ENCODE results near the gene BCHE. TPM values are rescaled to one million over a fixed set of nuclear protein-coding genes. Genes with fewer than 3 reads are reported as not detected.
"Not testable (repeated sequence)": the region's sequence is repeated elsewhere in the genome, so short reads cannot be mapped to it uniquely, and the experiment has no call there.

The BCHE gene
- total and polyA plus RNA-seq, 4 donors: 1.7 to 47.8 (median 4.3) TPM

DNA sequence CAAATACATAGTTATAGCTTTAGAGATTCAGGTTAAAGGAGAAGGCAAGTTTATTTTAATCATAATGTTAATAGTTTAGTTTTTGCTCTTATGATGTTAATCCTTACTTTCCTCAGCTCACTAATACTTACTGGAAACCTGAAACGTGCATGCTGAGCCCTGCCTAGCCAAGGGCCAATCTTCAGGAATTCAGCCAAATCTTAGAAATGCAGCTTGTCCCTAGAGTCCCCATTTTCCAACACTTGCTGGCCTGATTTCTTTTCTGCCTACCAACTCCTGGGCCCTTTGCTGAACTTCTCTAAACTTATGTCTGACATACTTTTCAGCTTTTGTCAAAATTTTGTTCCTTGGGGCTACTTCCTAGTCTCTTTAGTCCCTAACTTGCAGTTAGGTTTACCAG, 22.8 kb downstream of the BCHE start:
- H3K27ac ChIP-seq (ENCODE audit: low read depth in 1 of 2, low read length in 1 of 2): no peak overlapping the region
- 39 to 49% methylated on average over 1 of the region's 1 CpG for WGBS, 2 donors
- TF ChIP-seq, protein P1, sequence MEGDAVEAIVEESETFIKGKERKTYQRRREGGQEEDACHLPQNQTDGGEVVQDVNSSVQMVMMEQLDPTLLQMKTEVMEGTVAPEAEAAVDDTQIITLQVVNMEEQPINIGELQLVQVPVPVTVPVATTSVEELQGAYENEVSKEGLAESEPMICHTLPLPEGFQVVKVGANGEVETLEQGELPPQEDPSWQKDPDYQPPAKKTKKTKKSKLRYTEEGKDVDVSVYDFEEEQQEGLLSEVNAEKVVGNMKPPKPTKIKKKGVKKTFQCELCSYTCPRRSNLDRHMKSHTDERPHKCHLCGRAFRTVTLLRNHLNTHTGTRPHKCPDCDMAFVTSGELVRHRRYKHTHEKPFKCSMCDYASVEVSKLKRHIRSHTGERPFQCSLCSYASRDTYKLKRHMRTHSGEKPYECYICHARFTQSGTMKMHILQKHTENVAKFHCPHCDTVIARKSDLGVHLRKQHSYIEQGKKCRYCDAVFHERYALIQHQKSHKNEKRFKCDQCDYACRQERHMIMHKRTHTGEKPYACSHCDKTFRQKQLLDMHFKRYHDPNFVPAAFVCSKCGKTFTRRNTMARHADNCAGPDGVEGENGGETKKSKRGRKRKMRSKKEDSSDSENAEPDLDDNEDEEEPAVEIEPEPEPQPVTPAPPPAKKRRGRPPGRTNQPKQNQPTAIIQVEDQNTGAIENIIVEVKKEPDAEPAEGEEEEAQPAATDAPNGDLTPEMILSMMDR (IDR thresholded peaks at IDR 0.05; ENCODE audit: control extremely low read depth, extremely low read depth): no peak
- no peak for DNase-seq
- no peaks in the 10 kb centered on the region for H3K27me3 ChIP-seq (ENCODE audit: control insufficient read depth in 3 of 3, insufficient read depth in 3 of 3, low read length in 2 of 3)
- H3K9me3 ChIP-seq (ENCODE audit: control insufficient read depth in 4 of 4, insufficient read depth in 3 of 4, low read length in 3 of 4): no peaks in the 10 kb centered on the region
- no peaks in the 10 kb centered on the region for H3K4me1 ChIP-seq (ENCODE audit: control insufficient read depth in 5 of 5, insufficient read depth in 5 of 5, low read length in 5 of 5)
- no peaks in the 10 kb centered on the region for H3K36me3 ChIP-seq (ENCODE audit: control insufficient read depth in 4 of 4, insufficient read depth in 4 of 4, low read length in 4 of 4)
- H3K9ac ChIP-seq (ENCODE audit: insufficient read depth in 1 of 2, low read length in 2 of 2): no peak overlapping the region
- ATAC-seq (ENCODE audit: insufficient read depth, low FRiP score): no peak
- no peak overlapping the region for H3K4me3 ChIP-seq

DNA sequence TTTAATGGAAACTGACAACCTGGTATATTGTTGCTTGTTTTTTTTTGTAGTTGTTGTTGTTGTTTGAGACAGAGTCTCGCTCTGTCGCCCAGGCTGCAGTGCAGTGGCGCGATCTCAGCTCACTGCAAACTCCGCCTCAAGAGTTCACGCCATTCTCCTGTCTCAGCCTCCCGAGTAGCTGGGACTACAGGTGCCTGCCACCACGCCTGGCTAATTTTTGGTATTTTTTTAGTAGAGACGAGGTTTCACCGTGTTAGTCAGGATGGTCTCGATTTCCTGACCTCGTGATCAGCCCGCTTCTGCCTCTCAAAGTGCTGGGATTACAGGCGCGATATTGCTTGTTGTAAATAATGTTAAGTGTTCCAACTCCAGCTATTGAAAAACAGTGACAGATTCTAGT, 29.3 kb downstream of the BCHE start:
- H3K27me3 ChIP-seq (ENCODE audit: control insufficient read depth in 3 of 3, insufficient read depth in 3 of 3, low read length in 2 of 3); H3K36me3 ChIP-seq (ENCODE audit: control insufficient read depth in 4 of 4, insufficient read depth in 4 of 4, low read length in 4 of 4); H3K4me3 ChIP-seq; ATAC-seq (ENCODE audit: insufficient read depth, low FRiP score); H3K9me3 ChIP-seq (ENCODE audit: control insufficient read depth in 4 of 4, insufficient read depth in 3 of 4, low read length in 3 of 4); H3K9ac ChIP-seq (ENCODE audit: insufficient read depth in 1 of 2, low read length in 2 of 2); H3K4me1 ChIP-seq (ENCODE audit: control insufficient read depth in 5 of 5, insufficient read depth in 5 of 5, low read length in 5 of 5); DNase-seq; H3K27ac ChIP-seq (ENCODE audit: low read depth in 1 of 2, low read length in 1 of 2): not testable (repeated sequence)
- WGBS, 2 donors: 92 to 97% methylated on average over 15 of the region's 15 CpGs

DNA sequence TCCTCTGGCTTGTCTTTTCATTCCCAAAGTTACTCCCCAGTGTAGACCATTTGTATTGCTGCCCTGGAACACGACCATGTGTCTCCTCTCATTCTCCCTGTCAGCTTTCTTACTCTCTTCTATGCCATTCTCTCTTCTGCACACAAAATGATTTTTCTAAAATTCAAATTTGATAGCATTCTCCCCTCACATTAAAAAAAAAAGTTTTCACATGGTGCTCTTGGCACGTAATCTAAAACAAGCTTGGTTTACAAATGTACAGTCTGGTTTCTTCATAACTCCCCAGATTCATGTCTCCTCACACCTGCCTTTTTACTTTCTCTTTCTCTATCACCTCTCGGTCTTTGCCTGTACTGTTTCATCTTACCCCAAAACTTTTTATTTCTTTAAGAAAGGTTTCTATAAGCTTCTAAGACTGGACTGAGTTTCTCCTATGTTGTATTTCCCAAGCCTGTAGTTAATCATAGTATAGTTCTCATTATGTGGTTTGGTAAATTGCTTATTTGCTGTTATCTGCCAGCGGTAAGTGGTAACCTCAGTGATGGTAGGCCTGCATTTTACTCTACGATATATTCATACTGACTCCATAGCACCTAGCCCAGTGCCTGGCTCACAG, 31.2 kb downstream of the BCHE start:
- peak; percentile 34 for ATAC-seq (ENCODE audit: insufficient read depth, low FRiP score)
- H3K4me1 ChIP-seq (ENCODE audit: control insufficient read depth in 5 of 5, insufficient read depth in 5 of 5, low read length in 5 of 5): peaks cover 0 to 4% (median 0%) of the 10 kb centered on the region in 5 donors
- TF ChIP-seq, protein P1 (IDR thresholded peaks at IDR 0.05; ENCODE audit: control extremely low read depth, extremely low read depth): no peak
- H3K36me3 ChIP-seq (ENCODE audit: control insufficient read depth in 4 of 4, insufficient read depth in 4 of 4, low read length in 4 of 4): no peaks in the 10 kb centered on the region
- no peak overlapping the region for H3K4me3 ChIP-seq
- DNase-seq: peak in 2 of 3 donors; percentile 9 to 12
- no peak overlapping the region for H3K9ac ChIP-seq (ENCODE audit: insufficient read depth in 1 of 2, low read length in 2 of 2)
- 71 to 80% methylated on average over 5 of the region's 5 CpGs for WGBS, 2 donors
- H3K27ac ChIP-seq (ENCODE audit: low read depth in 1 of 2, low read length in 1 of 2): no peak overlapping the region
- no peaks in the 10 kb centered on the region for H3K9me3 ChIP-seq (ENCODE audit: control insufficient read depth in 4 of 4, insufficient read depth in 3 of 4, low read length in 3 of 4)
- no peaks in the 10 kb centered on the region for H3K27me3 ChIP-seq (ENCODE audit: control insufficient read depth in 3 of 3, insufficient read depth in 3 of 3, low read length in 2 of 3)

DNA sequence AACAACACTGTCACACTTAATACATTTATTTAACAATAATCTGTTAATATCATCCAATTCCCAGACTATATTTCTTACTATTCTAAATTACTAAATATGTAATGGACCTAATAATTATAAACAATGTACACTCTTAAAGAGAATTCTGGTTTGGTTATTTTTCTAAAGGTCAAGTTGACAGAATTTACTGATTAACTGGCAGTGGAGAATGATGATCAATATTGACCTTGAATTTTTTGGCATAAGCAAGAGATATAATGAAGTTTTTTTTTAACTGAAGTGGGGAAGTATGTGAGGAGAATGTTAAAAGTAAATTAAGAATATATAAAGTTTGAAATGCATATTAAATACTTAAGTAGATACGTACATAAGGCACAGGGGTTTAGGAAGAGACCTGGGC, 33.8 kb downstream of the BCHE start:
- 77 to 85% methylated on average over 1 of the region's 1 CpG for WGBS, 2 donors

More for the DNA sequence above, 33.8 kb downstream of the BCHE start:
- Histone ChIP-seq H3K4me3 (no peak overlapping the region), H3K36me3 (ENCODE audit: control insufficient read depth in 4 of 4, insufficient read depth in 4 of 4, low read length in 4 of 4) (no peaks in the 10 kb centered on the region), H3K27ac (ENCODE audit: low read depth in 1 of 2, low read length in 1 of 2) (no peak overlapping the region), H3K9ac (ENCODE audit: insufficient read depth in 1 of 2, low read length in 2 of 2) (no peak overlapping the region), H3K9me3 (ENCODE audit: control insufficient read depth in 4 of 4, insufficient read depth in 3 of 4, low read length in 3 of 4) (no peaks in the 10 kb centered on the region), H3K27me3 (ENCODE audit: control insufficient read depth in 3 of 3, insufficient read depth in 3 of 3, low read length in 2 of 3) (no peaks in the 10 kb centered on the region), H3K4me1 (ENCODE audit: control insufficient read depth in 5 of 5, insufficient read depth in 5 of 5, low read length in 5 of 5) (peaks cover 0 to 7% (median 2%) of the 10 kb centered on the region in 5 donors)
- DNase-seq: no peak
- TF ChIP-seq, protein P1 (IDR thresholded peaks at IDR 0.05; ENCODE audit: control extremely low read depth, extremely low read depth): no peak
- ATAC-seq (ENCODE audit: insufficient read depth, low FRiP score): no peak
